ENCODE measurements around the gene IL6ST.

Gene IL6ST

DNA sequence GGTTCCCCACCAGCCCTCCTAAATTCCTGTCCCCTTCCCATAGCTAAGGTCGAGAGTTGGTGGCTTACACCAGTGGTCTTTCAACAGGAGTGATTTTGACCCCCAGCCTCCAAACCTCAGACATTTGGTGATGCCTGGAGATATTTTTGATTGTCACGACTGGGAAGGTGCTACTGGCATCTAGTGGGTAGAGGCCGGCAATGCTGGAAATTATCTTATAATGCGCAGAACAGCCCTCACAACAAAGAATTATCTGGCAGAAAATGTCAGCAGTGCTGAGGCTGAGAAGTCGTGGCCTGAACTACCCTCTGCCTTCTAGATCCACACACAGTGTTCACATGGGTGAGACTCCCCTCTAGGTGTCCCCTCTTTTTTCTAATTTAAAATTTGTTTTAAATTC lies 74.0 kb downstream of the IL6ST start:
- Histone ChIP-seq H3K4me3 (ENCODE audit: low read depth in 1 of 2, low read length in 1 of 2) (no peak overlapping the region), H3K36me3 (no peaks in the 10 kb centered on the region), H3K4me1 (ENCODE audit: control insufficient read depth in 1 of 2, insufficient read depth in 1 of 2, low read depth in 1 of 2, low read length in 1 of 2) (peaks cover 0 to 7% of the 10 kb centered on the region in 2 experiments), H3K27ac (no peak overlapping the region), H3K9me3 (no peaks in the 10 kb centered on the region), H3K27me3 (peaks cover 47% of the 10 kb centered on the region)
- TF ChIP-seq, protein P1, sequence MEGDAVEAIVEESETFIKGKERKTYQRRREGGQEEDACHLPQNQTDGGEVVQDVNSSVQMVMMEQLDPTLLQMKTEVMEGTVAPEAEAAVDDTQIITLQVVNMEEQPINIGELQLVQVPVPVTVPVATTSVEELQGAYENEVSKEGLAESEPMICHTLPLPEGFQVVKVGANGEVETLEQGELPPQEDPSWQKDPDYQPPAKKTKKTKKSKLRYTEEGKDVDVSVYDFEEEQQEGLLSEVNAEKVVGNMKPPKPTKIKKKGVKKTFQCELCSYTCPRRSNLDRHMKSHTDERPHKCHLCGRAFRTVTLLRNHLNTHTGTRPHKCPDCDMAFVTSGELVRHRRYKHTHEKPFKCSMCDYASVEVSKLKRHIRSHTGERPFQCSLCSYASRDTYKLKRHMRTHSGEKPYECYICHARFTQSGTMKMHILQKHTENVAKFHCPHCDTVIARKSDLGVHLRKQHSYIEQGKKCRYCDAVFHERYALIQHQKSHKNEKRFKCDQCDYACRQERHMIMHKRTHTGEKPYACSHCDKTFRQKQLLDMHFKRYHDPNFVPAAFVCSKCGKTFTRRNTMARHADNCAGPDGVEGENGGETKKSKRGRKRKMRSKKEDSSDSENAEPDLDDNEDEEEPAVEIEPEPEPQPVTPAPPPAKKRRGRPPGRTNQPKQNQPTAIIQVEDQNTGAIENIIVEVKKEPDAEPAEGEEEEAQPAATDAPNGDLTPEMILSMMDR (IDR thresholded peaks at IDR 0.05) = no peak

DNA sequence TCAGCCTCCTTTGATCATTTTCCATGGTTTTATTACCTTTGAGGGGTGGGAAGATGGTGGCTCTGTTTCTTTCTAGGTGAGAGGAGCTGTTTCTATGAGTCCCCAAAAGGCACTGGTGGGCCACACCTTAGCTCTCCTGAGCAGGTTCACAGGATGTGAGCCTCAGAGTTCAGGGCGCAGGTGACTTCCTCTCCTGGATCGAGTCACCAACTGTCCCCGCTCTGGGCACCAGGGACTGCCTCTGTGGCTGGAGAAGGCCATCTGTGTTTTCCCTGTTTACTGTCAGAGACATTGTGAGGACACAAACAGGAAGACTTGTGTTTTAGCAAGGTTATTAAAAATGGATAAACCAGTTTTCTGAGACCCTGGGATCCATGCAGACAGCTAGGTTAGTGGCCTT lies 75.1 kb downstream of the IL6ST start:
- no peak overlapping the region for H3K4me3 ChIP-seq (ENCODE audit: low read depth in 1 of 2, low read length in 1 of 2)
- peaks cover 0 to 7% of the 10 kb centered on the region in 2 experiments for H3K4me1 ChIP-seq (ENCODE audit: control insufficient read depth in 1 of 2, insufficient read depth in 1 of 2, low read depth in 1 of 2, low read length in 1 of 2)
- H3K36me3 ChIP-seq = no peaks in the 10 kb centered on the region
- H3K27ac ChIP-seq = no peak overlapping the region
- no peaks in the 10 kb centered on the region for H3K9me3 ChIP-seq
- TF ChIP-seq, protein P1 (IDR thresholded peaks at IDR 0.05) = no peak
- H3K27me3 ChIP-seq = peaks cover 44% of the 10 kb centered on the region

DNA sequence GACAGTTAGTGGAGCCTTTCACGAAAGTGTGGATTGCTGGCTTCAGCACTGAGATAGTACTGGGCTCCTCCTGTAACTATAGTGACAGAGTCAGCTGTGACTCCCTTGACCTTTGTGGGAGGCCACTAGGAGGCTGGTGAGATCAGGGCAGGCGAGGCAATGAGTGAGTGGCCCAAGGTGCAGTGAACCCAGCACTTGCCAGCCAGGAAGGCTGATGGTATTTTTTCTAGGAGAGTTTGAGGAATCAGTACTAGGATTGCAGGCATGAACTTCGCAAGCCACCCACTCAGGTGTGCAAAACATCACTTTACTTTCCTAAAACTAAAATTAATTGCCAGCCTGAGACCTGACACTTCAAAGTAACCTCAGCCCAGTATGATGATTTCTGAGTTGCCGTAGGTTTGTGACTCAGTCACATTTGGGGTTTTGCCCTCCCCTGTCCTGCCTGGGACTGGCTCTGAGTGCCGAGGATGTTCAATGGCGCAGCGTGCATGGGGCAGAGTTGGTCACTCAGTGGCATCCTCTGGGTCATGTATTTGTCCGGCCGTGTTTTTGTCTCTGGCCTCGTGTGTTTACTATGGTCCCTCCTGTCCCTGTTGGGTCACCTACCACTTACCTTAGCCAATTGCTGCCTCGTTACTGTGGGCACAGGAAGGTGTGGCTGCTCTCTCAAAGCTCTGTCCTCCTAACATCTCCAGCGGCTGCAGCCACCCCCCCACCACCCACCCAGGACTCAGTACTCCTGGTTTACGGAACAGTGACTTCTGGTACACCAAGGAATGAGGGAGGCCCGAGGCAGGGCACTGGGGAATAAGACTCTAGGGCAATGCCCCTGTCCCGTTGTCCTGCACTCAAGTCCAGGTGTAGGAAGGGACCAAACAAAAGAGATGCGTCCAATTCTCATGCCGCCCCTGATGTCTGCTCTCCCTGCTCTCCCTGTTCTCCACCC lies 76.4 kb downstream of the IL6ST start:
- Histone ChIP-seq H3K27me3 (peaks cover 32% of the 10 kb centered on the region), H3K4me3 (ENCODE audit: low read depth in 1 of 2, low read length in 1 of 2) (no peak overlapping the region), H3K36me3 (no peaks in the 10 kb centered on the region), H3K9me3 (no peaks in the 10 kb centered on the region), H3K4me1 (ENCODE audit: control insufficient read depth in 1 of 2, insufficient read depth in 1 of 2, low read depth in 1 of 2, low read length in 1 of 2) (peaks cover 0 to 4% of the 10 kb centered on the region in 2 experiments), H3K27ac (no peak overlapping the region)
- TF ChIP-seq, protein P1 (IDR thresholded peaks at IDR 0.05) = no peak

DNA sequence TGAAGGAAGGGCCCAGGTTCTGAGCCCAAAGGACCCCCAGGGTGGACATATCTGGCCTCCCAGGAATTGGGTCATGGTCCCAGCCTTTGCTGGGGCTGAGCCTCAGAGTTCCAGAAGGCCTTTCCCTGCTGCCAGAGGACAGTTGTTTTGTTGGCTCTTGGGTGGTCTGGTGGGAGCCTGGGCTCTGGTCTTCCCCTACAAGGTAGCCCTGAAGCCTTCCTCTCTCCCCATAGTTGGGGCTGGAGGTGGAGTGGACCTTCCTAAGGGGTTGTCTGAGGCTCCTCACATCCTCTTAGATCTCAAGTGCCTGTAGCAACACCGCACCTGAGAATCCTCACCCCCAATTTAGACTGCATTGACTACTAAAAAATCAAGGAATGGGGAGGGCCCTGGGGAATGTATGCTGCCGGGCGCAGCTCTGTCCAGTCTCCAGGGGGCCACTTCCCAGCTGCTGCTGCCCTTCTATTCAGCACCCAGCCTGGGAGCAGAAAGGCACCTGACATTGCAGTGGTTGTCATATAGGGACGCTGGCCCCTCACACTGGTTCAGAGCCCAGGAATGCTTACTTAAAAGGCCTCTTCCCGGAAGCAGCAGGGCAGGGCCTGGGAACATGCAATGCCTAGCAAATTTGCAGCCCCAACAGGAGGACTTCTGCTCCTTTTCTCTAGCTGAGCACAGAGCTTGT lies 77.2 kb downstream of the IL6ST start:
- TF ChIP-seq, protein P1 (IDR thresholded peaks at IDR 0.05) = no peak
- no peaks in the 10 kb centered on the region for H3K4me1 ChIP-seq (ENCODE audit: control insufficient read depth in 1 of 2, insufficient read depth in 1 of 2, low read depth in 1 of 2, low read length in 1 of 2)
- no peak overlapping the region for H3K27ac ChIP-seq

DNA sequence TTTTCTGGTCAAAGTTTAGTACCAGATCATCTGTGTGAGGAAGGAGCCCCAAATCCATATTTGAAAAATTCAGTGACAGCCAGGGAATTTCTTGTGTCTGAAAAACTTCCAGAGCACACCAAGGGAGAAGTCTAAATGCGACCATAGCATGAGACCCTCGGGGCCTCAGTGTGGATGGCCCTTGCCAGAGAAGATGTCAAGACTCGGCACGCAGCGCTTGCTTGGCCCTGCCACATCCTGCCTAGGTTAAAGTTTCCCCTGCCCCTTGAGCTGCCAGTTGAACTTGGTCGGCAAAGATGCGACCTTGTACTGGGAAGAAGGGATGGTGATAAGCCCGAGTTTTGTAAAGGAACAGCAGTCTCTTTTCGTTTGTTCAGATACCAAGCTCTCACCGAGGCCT lies 77.8 kb downstream of the IL6ST start:
- H3K27ac ChIP-seq = no peak overlapping the region

More for the DNA sequence above, 77.2 kb downstream of the IL6ST start:
- no peak overlapping the region for H3K4me3 ChIP-seq (ENCODE audit: low read depth in 1 of 2, low read length in 1 of 2)
- no peaks in the 10 kb centered on the region for H3K36me3 ChIP-seq
- no peaks in the 10 kb centered on the region for H3K9me3 ChIP-seq
- peaks cover 23% of the 10 kb centered on the region for H3K27me3 ChIP-seq

More for the DNA sequence above, 77.8 kb downstream of the IL6ST start:
- Histone ChIP-seq H3K36me3 (no peaks in the 10 kb centered on the region), H3K9me3 (no peaks in the 10 kb centered on the region), H3K4me3 (ENCODE audit: low read depth in 1 of 2, low read length in 1 of 2) (no peak overlapping the region), H3K27me3 (peaks cover 21% of the 10 kb centered on the region), H3K4me1 (ENCODE audit: control insufficient read depth in 1 of 2, insufficient read depth in 1 of 2, low read depth in 1 of 2, low read length in 1 of 2) (no peaks in the 10 kb centered on the region)
- TF ChIP-seq, protein P1 (IDR thresholded peaks at IDR 0.05) = no peak
